ENCODE results near the gene GNAS-AS1. TPM values are rescaled to one million over a fixed set of nuclear protein-coding genes. Genes with fewer than 3 reads are reported as not detected.

Gene GNAS-AS1
- total and polyA plus RNA-seq, 2 donors (not counting 1 experiment from before 2014, with no cell fraction given), result 0.28 to 0.33 TPM

GRCh38 chr20:58781138-58781537, 69.6 kb downstream of the GNAS-AS1 start:
- Histone ChIP-seq H3K9ac (ENCODE audit: insufficient read depth, low read length) (no peak overlapping the region), H3K27ac (ENCODE audit: insufficient read depth, low read length) (no peak overlapping the region), H3K36me3 (ENCODE audit: control insufficient read depth, insufficient read depth, low read length) (no peaks in the 10 kb centered on the region), H3K4me1 (ENCODE audit: control insufficient read depth, extremely low read depth, insufficient read depth, low read length) (no peaks in the 10 kb centered on the region), H4K20me1 (ENCODE audit: control insufficient read depth, extremely low read depth, insufficient read depth, low read length) (no peaks in the 10 kb centered on the region), H3K79me2 (ENCODE audit: control insufficient read depth, insufficient read depth, low read length) (no peaks in the 10 kb centered on the region), H3K4me2 (ENCODE audit: extremely low read depth, insufficient read depth, low read length) (no peak overlapping the region), H3K4me3 (replicated peaks in 1 of 4; ENCODE audit: control extremely low read depth in 1 of 4, insufficient read depth in 1 of 4, low read depth in 3 of 4, low read length in 4 of 4) (no peak overlapping the region), H3K27me3 (ENCODE audit: control insufficient read depth, insufficient read depth, low read length) (peaks cover 4% of the 10 kb centered on the region), H3K9me3 (ENCODE audit: control insufficient read depth, insufficient read depth, low read depth, low read length) (no peaks in the 10 kb centered on the region), H2AFZ (ENCODE audit: low read length) (no peak overlapping the region)
- DNase-seq (ENCODE audit: low read depth in 2 of 2), result no peak
- TF ChIP-seq EZH2 (IDR thresholded peaks at IDR 0.05; ENCODE audit: low read length, missing control alignments) (no peak), CTCF (conservative IDR thresholded peaks at IDR 0.05 in 1 of 2, IDR thresholded peaks at IDR 0.05 in 1 of 2; ENCODE audit: low read depth in 1 of 2, low read length in 2 of 2) (no peak)

- no peak for TF ChIP-seq EZH2 (IDR thresholded peaks at IDR 0.05; ENCODE audit: low read length, missing control alignments)
- TF ChIP-seq CTCF (conservative IDR thresholded peaks at IDR 0.05 in 1 of 2, IDR thresholded peaks at IDR 0.05 in 1 of 2; ENCODE audit: low read depth in 1 of 2, low read length in 2 of 2), result no peak
- H3K9me3 ChIP-seq (ENCODE audit: control insufficient read depth, insufficient read depth, low read depth, low read length), result no peaks in the 10 kb centered on the region
- DNase-seq (ENCODE audit: low read depth in 2 of 2), result no peak
- H2AFZ ChIP-seq (ENCODE audit: low read length), result no peak overlapping the region
- H3K27ac ChIP-seq (ENCODE audit: insufficient read depth, low read length), result no peak overlapping the region
- peaks cover 4% of the 10 kb centered on the region for H3K27me3 ChIP-seq (ENCODE audit: control insufficient read depth, insufficient read depth, low read length)
- no peak overlapping the region for H3K4me2 ChIP-seq (ENCODE audit: extremely low read depth, insufficient read depth, low read length)
- H3K4me3 ChIP-seq (replicated peaks in 1 of 4; ENCODE audit: control extremely low read depth in 1 of 4, insufficient read depth in 1 of 4, low read depth in 3 of 4, low read length in 4 of 4), result no peak overlapping the region
- no peaks in the 10 kb centered on the region for H3K79me2 ChIP-seq (ENCODE audit: control insufficient read depth, insufficient read depth, low read length)
- H4K20me1 ChIP-seq (ENCODE audit: control insufficient read depth, extremely low read depth, insufficient read depth, low read length), result no peaks in the 10 kb centered on the region
- no peaks in the 10 kb centered on the region for H3K4me1 ChIP-seq (ENCODE audit: control insufficient read depth, extremely low read depth, insufficient read depth, low read length)
- no peak overlapping the region for H3K9ac ChIP-seq (ENCODE audit: insufficient read depth, low read length)
- H3K36me3 ChIP-seq (ENCODE audit: control insufficient read depth, insufficient read depth, low read length), result no peaks in the 10 kb centered on the region
Measured at GRCh38 chr20:58778760-58779159, 71.9 kb downstream of the GNAS-AS1 start.

GRCh38 chr20:58777657-58778056, 73.0 kb downstream of the GNAS-AS1 start:
- Histone ChIP-seq H3K27ac (ENCODE audit: insufficient read depth, low read length) (no peak overlapping the region), H3K4me3 (replicated peaks in 1 of 4; ENCODE audit: control extremely low read depth in 1 of 4, insufficient read depth in 1 of 4, low read depth in 3 of 4, low read length in 4 of 4) (no peak overlapping the region), H3K27me3 (ENCODE audit: control insufficient read depth, insufficient read depth, low read length) (peaks cover 4% of the 10 kb centered on the region), H3K79me2 (ENCODE audit: control insufficient read depth, insufficient read depth, low read length) (no peaks in the 10 kb centered on the region), H3K4me1 (ENCODE audit: control insufficient read depth, extremely low read depth, insufficient read depth, low read length) (no peaks in the 10 kb centered on the region), H3K9ac (ENCODE audit: insufficient read depth, low read length) (no peak overlapping the region), H3K36me3 (ENCODE audit: control insufficient read depth, insufficient read depth, low read length) (no peaks in the 10 kb centered on the region), H3K9me3 (ENCODE audit: control insufficient read depth, insufficient read depth, low read depth, low read length) (no peaks in the 10 kb centered on the region), H3K4me2 (ENCODE audit: extremely low read depth, insufficient read depth, low read length) (no peak overlapping the region), H2AFZ (ENCODE audit: low read length) (no peak overlapping the region), H4K20me1 (ENCODE audit: control insufficient read depth, extremely low read depth, insufficient read depth, low read length) (no peaks in the 10 kb centered on the region)
- no peak for DNase-seq (ENCODE audit: low read depth in 2 of 2)
- no peak for TF ChIP-seq EZH2 (IDR thresholded peaks at IDR 0.05; ENCODE audit: low read length, missing control alignments)
- TF ChIP-seq CTCF (conservative IDR thresholded peaks at IDR 0.05 in 1 of 2, IDR thresholded peaks at IDR 0.05 in 1 of 2; ENCODE audit: low read depth in 1 of 2, low read length in 2 of 2), result no peak
